CD4-positive, alpha-beta T cell treated with Interleukin-2 at 100 ng/mL for 4 hours (primary cell): Measurements from ENCODE around the gene RGS6.

Experiments used
- DNase-seq: peaks from one replicate; pipeline ENCODE4 v3.0.0-alpha.2; 2020; ENCODE audit warnings: low spot score

RGS6 gene

DNA sequence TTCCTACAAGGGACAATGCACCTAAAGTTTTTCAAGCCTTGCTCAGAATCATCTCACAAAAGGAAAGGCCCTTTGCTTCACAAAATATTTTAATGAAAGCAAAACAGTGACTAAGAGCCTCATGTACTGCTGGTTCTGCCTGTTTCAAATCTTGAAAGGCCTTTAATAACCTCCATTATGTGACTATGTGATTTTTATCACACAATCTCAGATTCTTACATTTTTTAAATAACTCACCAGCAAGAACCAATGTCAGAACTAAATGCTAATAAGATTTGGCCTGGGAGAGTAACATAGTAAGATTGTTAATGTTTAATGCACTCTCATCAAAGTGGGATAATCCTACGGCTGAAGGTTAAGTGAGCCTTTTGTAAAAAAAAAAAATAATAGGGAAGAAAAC, 378.9 kb downstream of the RGS6 start:
- DNase-seq: no peak

DNA sequence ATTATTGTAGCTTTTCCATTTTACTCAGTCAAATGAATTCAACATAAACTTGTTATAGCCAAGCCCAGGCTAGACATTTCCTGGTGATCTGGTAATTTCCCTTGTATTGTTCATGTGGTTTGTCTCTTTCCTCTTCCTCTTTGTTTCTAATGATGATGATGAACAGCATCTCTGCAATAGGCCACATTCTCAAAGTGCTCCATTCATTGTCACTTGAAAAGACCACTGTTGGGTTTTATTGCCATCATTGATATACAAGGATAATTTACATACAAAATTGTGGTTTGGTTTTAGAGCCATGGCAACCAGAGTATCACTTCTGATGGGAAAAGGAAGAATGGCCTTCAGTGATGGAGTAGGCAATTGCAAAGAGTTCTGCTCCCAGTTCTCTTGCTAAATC, 379.3 kb downstream of the RGS6 start:
- no peak for DNase-seq

DNA sequence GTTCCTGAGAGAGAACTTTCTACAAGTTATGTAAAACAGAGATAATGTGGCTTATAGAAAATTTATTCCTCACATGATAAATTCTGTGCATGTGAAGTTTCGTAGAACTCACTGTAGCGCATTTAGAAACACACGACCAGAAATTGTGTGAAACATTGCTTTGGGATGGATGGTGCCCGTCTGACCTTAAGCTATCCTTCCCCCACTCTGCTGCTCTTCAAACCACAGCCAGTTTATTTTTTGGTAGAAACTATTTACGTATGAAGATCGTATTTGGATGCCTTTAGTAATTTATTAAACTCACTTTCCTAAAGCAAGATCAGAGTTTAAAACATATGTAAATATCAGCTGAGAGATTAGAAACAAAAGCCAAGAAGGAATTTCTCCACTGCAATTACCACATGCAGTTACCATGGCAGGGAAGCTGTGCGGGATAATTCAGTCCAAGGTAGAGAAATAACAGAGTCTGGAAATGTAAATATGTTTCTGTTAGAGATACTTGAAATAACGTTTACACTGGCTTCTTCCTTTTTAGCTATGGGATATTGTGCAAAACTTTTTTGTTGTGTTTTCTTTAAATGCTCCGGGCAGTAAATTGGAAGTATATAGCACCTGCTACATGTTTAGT, 382.7 kb downstream of the RGS6 start:
- DNase-seq: no peak

DNA sequence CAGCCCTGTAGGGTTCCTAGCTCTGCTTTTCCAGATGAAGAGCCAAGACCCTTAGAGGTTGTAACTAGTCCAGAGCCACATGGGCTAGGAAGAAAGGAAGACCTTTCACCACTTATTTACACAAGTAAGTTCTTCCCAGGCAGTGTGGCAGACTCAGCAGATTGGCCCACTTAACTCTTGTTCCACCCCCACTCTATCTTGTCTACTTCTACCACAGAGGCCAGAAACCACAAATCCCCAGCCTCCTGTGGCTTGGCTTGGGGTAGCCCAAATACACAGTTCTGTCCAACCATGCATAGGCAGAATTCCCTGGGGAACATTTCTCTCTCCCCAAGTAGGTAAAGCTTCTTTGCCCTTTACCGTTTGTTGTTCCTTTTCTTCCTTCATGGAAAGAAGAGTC, 383.5 kb downstream of the RGS6 start:
- no peak for DNase-seq

DNA sequence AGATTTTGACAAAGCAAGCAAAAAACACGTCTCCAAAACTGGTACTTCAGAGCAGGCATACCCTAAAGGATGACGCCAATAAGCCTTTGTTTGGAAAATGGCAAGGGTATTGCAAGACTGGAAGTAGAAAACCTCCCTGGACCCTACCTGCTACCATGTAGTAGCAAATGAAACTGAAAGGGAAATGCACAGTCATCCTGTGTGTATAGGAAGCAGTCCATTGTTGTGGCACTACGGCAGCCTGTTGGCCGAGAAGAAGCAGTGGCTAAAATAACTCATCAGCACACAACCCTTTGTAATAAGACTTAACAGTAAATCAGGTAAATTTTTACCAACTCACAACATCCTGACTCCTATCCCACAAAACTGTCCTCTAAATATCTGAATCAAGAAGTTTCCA, 386.4 kb downstream of the RGS6 start:
- no peak for DNase-seq

DNA sequence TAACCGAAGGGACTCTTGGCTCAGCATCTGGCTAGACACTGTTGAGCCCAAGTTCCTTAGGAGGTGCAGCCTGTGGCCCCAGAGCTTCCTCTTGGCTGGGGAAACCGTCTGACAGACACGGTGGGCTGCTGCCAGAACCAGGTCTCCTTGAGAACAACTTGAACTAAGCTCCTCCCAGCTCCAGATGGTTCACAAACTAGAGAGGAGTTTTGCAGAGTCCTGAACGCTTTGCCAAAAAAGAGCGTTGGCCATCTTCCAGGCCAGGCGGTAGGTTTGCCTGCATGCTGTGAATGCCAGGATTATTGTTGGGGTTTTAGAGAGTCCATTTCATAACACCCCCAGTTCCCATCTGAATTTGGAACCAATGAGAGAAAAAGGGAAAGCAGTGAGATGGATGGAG, 399.8 kb downstream of the RGS6 start:
- DNase-seq: no peak

DNA sequence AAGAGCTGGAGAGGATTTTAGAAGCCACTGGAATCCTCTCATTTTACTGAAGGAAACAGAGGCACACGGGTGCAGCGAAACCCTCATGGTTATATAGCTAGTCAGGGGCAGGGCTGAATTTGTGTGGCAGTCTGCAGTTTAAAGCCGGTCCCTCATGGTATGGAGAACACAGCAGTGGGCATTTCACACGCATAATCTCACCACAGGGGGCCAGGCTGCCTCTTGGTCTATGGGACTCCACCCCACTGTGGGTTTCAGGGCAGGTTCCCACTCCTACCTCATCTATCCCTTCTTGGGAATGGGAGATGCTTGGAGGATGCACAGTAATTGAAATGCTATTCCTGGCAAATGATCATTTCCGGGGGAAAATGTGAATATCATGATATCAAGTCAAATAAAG, 400.6 kb downstream of the RGS6 start:
- no peak for DNase-seq

DNA sequence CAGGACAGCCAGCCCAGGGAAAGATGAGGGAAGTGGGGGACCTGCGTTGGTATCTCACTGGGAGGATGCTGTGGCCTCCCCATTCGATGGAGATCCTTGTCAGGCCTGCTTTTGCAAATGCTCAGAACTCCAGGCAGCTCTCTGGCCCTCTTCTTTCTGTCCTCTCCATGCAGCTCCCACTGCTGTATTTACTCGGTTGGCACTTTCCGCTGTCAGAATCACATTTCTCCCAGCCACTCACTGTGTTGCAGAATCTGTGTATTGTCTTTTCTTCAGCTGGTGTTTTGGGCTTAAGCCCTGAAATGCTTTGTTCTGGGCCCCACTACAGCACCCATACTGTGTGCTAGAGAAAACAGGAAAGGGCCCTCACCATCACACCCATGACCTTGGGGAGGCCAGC, 401.1 kb downstream of the RGS6 start:
- DNase-seq: no peak

DNA sequence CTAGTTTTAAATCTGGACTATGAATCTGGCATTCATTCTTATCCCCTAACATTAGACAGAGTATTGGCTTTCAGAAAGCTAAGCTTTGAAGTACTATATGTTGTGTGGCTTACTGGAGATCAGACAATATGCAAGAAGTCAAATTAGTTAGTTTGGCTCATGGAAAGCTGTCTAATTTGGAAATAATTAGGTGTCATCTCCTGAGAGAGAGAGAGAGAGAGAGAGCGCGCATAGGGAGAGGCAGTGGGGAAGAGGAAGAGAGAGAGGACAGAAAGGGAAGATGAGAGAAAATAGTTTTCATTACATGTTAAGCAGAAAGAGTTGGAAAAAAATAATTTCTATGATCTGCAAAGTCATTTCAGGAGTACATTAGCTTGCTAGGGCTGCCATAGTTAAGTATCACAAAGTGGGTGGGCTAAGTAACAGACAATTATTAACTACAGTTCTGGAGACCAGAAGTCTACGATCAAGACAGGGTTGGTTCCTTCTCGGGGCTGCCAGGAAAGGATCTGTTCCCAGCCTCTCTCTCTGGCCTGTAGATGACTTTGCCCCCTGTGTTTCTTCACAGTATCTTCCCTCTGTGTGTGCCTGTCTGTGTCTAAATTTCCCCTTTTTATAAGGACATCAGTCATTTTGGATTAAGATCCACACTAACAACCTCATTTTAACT, 404.2 kb downstream of the RGS6 start:
- DNase-seq: no peak

DNA sequence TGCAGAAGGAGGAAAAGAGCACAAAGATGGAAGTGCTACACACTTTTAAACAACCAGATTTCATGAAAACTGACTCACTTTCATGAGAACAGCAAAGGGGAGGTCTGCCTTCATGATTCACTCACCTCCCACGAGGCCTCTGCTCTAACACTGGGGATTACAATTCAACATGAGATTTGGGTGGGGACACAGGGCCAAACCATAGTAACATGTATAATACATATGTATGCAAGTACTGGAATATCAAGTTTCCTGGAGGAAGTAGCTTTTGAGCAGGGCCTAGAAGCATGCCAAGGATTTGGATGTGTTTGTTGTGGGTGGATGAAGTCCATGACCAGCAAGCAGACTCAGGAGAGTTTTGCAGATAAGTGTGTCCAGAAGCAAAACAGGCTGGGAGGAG, 409.0 kb downstream of the RGS6 start:
- no peak for DNase-seq

DNA sequence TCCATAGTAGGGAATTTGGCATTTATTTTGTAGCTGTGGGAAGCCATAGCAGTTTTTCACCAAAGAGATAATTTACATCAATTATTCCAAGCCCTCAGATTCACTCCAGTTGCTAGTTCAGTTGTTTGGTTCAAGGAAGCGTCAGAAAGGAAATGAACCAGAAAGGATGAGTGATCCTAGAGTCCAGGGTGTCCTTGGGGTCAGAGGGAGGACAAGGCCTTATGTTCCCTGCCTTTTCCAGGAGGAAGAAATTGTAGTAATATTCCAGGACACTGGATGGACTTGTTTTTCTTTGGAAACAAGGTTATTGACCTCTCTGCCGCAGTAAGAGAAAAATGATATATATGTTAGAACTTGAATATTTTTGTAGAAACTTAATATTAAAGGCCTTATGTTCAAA, 409.5 kb downstream of the RGS6 start:
- DNase-seq: no peak

DNA sequence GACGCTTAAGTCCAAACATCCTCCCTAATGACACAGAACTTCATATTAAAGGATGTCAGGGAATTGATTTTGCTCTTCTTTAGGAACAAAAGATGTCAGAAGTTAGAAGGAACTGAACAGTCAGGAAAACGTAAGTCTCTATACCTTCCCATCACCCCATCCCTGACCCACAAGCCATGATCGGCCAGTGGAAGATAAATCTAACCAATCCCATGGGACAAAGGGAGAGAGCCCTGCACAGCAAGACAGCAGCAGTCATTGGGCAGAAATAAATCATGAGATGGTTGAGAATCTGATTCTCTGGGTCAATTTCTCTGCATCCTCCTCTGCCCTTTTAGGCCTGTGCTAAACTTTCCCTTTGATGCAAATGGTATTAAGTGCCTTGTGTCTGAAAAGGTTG, 414.9 kb downstream of the RGS6 start:
- no peak for DNase-seq

DNA sequence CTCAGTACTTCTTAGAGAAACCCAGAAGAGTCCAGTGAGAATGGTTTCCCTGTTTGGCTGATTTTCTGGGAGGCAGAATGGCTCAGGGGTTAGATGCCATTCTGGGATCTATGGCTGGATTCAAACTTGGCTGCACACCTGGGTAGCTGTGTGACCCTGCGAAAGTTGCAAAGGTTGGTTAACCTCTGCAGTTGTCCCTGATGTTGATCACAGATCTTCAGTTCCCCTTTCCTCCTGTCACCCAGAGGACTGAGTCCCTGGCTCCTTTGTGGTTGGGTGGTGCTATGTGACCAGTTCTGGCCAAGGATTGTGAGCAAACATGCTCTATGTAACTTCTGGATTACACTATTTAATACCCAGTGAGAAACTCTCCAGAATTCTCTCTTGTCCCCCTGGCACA, 418.0 kb downstream of the RGS6 start:
- DNase-seq: no peak

DNA sequence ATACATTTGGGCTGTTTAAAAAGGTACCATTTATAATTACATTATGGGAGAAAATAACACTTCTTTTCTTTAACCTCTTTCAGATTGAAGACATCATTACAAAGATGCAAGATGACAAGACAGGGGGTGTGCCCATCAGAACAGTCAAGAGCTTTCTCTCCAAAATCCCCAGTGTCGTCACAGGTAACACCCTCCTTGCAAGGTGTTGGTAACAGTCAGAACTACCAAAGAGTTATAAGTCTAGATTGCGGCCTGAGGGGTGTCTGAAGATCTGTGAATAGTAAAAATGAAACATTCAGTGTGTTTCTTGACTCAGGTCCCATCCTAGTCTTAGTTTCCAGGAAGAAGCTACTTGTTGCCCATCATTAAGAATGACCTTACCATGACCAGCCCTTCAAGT, 419.8 kb downstream of the RGS6 start:
- no peak for DNase-seq

DNA sequence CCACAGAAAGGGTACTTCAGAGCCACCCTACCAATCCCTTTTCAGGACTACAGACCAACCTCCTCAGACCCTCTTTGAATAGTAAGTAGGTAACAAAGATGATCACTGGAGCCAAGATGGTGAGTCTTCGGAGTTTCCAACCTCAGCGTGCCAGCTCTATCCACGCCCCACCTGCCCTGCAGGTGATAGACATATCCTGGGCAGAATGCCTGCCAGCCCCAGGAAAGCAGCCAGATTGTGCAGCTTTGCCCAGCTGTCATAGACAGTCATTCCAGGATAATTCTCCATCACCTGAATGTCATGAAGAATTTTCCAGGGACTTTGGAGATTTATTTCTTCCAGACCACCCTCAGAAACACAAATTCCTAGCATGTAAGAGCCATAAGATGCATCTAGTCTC, 434.4 kb downstream of the RGS6 start:
- DNase-seq: no peak

DNA sequence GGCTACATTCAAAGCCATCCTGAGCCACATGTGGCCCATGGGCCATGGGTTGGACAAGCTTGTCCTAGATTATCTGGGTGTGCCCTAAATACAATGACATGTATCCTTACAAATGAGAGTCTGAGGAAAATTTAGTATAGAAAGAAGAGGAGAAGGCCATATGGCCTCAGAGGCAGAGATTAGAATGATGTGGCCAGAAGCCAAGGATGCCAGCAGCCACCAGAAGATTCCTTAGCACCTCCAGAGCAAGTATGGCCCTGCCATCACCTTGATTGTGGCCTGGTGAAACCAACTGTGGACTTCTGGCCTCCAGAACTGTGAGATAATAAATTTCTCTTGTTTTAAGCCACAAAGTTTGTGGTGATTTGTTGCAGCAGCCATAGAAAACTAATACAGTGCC, 436.9 kb downstream of the RGS6 start:
- DNase-seq: no peak

DNA sequence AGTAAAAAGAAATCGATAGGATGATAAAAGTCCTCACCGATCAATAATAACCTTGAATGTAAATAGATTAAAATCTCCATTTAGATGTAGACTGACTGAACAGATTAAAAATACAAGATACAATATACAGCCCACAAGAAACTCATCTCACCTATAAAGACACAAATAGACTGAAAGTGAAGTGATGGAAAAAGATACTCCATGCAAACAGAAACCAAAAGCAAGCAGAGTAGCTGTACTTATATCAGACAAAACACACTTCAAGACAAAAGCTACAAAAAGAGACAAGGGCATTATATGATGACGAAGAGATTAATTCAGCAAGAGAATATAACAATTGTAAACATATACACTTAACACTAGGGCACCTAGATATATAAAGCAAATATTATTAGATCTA, 444.8 kb downstream of the RGS6 start:
- DNase-seq: no peak

DNA sequence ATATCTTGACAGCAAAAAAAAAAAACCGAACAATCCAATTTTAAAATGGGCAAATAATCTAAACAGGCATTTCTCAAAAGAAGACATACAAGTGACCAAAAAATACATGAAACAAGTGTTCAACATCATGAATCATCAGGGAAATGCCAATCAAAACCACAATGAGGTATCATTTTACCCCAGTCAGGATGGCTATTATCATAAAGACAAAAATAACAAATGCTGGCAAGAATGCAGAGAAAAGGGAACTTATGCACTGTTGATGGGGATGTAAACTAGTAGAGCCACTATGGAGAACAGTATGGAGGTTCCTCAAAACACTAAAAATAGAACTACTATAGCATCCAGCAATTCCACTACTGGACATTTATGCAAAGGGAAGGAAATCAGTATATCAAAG, 448.2 kb downstream of the RGS6 start:
- no peak for DNase-seq

DNA sequence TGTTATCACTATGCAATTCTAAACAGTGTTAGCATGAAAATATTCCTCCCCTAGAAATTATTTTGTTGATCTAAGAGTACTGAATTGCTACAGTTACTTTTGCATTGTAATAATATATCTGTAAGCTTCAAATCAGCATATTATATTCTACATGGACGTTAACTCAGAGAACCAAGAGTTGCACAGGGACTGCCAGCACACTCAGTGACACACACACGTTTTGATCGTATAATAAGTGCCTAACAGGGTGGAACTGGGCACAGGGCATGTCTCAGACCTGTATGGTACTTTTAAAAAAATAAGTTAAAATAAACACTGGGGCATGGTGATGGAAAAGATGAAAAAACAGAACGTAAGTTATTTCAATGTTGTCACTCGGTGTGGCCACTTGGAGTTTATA, 451.6 kb downstream of the RGS6 start:
- DNase-seq: no peak

DNA sequence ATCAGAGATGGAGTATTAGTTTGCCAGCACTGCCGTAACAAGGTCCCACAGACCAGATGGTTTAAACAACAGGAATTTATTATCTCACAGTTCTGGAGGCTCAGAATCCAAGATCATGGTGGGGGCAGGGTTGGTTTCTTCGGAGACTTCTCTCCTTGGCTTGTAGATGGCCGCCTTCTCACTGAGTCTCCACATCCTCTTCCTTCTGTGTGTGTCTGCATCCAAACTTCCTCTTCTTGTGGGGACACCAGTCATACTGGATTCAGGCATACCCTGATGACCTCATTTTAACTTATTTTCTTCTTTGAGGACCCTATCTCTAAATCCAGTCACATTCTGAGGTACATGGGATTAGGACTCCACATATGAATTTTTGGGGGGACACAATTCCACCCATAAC, 455.5 kb downstream of the RGS6 start:
- DNase-seq: no peak

DNA sequence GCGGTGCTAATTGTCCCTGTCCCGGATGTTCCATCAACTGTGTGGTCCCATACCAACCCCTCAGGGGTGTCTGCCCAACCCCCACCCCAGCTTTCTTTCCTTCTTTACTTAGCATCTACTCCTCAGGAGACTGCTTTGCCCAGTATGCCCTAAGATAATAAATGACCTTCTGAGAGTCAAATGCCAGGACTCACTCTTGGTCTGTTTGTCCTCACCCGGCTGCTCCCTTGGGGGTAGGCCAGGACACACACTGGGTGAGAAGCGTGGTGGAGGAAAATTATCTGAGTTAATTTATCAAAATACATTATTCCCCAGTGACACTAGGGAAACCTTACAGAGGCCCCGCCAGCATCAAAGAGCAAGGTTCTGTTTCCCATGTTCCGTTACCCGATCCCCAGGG, 457.0 kb downstream of the RGS6 start:
- DNase-seq: no peak

DNA sequence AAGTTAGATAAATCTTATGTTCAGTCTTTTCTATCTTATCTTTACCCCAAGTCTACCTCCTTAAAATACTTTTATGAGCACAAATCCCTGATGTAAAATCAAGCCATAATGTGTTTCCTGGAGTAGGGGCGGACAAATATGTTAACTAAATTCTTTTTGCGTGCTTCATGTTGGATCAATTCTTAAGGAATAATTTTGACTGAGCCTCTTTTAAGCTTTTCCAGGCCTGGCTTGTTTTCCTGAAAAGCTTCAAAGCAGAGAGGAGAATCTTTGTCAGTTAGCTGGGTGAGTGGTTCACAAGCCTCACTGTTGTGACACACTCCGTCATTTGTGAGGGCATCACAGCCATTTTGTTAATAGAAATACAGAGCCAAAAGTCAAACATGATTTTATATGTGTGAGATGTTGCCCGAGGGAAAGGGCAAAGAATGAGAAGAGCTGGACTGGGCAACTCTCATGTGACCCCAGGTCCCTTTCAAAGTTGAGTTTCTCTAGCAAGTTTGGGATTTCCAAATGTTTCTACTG, 468.9 kb downstream of the RGS6 start:
- DNase-seq: no peak

DNA sequence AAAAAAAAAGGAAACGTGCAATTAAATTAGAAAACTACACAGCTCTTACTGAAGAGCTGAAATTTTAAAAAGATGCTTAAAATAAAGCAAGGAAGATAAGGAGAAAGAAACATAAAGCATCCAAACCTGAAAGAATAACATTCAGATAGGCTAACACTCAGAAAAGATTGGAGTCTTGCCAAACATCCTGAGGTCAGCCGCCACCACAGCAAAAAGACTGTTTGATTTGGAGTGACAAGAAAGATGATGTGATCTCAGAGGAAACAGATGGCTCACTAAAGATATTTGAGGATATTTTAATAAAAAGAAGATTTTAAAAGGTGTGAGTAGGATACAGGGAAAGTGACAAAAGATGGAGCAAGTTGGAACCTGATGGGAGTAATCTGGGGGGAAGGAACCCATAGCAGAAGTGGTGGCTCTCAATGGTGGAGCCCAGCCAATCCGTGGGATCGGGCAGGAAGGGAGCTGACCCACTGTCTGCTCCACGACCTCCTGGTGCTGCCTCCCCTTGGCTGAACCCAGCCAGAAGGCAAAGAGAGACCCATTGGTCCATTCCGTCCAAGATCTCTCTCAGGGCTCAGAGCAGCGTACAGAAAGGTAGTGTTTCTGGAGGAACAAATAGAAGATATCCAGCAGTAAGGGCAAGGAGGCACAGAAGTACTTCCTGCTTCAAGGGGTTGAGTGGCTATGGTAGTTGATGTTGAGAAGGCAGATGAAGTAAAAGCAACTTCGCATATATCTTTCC, 469.6 kb downstream of the RGS6 start:
- peak; percentile 10 for DNase-seq
